GM19463 (cell line): ENCODE measurements around the gene MRFAP1L1.
"Not testable (repeated sequence)": the region's sequence is repeated elsewhere in the genome, so short reads cannot be mapped to it uniquely, and the experiment has no call there.

Experiments used
- ATAC-seq: cut with Tn5 transposase; IDR thresholded peaks from one replicate; pipeline ENCODE4 v1.9.1; 2021; ENCODE audit warnings: mild to moderate bottlenecking, moderate library complexity; ENCODE audit not compliant: unreplicated experiment

MRFAP1L1 gene

GRCh38 chr4:6734165-6734786, 24.6 kb upstream of the MRFAP1L1 start:
- ATAC-seq = no peak

- ATAC-seq = no peak
Measured at GRCh38 chr4:6733358-6734164, 23.9 kb upstream of the MRFAP1L1 start.

- ATAC-seq = no peak
Measured at GRCh38 chr4:6732441-6733357, 23.0 kb upstream of the MRFAP1L1 start.

DNA sequence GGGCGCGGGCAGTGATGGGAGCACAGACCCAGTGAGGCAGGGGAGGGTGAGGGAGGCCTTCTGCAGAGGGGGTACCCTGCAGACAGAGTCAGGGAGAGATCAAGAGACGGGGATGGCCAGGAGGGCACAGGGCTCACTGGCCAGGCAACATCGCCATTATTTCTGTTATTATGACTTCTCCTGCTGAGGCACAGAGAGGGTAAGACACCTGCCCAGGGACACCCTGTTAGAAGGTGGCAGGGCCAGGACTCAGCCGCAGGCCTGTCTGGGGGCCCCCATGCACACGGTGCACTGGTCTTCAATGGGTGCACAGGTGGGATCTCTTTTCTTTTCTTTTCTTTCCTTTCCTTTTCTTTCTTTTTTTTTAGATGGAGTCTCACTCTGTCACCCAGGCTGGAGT, 22.1 kb upstream of the MRFAP1L1 start:
- ATAC-seq = no peak

- ATAC-seq = no peak
Measured at GRCh38 chr4:6731318-6731675, 21.6 kb upstream of the MRFAP1L1 start.

DNA sequence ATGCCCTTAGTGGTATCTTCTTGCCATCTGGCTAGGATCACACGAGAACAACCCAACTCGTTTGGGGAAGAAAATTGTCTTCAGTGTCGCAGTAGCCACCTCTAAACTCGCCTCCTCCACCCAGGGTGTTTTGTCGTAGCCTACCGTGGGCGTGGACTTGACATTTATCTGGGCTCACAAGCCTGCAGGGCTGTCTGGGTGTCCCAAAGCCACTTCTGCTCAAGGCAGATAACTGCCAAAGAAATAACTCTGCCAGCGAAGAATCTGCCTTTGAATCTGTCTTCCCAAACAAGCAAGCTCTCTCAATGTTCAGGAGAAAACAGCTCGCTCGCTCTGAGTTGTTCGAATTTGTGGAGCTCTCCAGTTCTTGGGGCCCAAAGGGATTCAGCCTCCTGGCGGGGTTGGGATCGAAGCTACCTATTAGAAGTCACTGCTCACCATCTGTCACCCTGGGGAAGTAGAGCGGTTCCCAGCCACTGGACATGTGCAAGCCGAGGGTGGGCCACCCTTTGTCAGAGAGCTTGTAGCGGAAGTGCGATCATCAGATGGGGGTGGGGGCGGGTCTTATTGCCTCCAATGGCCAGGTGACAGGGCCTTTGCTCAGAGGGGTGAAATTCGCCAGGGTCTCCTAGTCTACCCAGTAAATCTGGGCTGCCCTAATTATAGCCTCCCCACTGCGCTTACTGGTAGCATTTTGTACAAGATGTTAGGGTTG, 21.1 kb upstream of the MRFAP1L1 start:
- ATAC-seq = no peak

- ATAC-seq = no peak
Measured at GRCh38 chr4:6728320-6729029, 18.8 kb upstream of the MRFAP1L1 start.

DNA sequence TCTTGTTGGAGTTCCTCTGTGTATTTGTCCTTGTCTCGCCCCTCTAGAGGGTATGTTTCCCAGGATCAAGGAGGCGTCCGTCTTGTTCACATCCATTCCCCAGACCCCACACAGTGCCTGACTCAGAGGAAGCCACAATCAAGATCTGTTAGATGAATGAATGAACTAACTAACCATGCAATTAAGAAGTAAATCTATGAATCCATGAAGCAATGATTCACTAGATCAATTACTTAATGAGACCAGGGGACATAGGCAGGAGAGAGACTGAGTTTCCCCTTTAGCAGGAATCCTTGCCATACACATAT, 18.2 kb upstream of the MRFAP1L1 start:
- ATAC-seq = no peak

GRCh38 chr4:6727081-6727942, 17.6 kb upstream of the MRFAP1L1 start:
- ATAC-seq = no peak

DNA sequence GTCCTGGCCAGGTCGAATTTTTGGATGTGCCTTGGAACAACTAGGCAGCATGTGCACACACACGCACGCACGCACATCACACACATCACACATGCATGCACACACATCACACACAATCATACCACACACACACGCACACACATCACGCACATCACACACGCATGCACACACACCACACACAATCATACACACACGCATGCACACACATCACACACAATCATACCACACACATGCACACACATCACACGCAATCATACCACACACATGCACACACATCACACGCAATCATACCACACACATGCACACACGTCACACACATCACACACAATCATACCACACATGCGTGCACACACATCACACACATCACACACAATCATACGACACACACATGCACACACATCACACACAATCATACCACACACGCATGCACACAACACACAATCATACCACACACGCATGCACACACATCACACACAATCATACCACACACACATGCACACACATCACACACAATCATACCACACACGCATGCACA, 15.8 kb upstream of the MRFAP1L1 start:
- ATAC-seq = not testable (repeated sequence)

- no peak for ATAC-seq
Measured at GRCh38 chr4:6724421-6725111, 14.9 kb upstream of the MRFAP1L1 start.

DNA sequence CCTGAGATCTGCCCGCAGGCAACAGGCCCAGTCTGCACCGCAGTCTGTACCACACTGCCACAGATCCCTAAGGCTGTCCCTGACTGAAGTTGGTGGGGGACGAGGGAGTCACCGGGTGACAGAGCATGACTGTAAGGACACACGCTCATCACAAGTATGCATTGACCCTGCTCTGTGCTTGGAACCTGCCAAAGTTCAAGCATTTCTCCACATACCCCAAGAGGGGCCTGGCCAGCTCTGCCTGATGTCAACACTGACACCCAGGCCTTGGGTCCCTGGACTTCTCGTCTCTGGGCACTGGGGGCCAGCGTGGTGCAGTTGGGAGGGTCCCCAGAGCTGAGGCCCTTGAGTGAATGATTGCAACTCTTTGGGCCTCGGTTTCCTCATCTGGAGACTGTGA, 14.2 kb upstream of the MRFAP1L1 start:
- no peak for ATAC-seq

- no peak for ATAC-seq
Measured at GRCh38 chr4:6722891-6723290, 13.2 kb upstream of the MRFAP1L1 start.

DNA sequence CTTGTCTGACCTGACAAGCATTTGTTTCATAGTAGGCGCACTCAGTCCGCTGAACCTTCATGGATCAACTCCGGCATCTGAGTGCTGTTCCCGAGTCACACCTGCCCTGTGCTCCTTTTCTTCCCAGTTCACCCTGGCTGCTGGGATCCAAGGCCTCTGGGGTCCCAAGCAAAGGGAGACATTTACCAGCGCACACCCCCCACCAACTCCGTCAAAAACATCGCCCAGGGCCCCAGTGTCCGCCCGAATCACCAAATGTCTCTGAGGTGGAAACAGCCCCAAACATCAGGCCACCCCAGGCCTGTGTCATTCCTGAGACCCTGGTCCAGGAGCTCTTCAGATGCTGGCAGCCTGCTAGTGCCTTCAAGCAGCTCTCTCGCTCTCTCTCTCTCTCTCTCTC, 11.5 kb upstream of the MRFAP1L1 start:
- no peak for ATAC-seq

- no peak for ATAC-seq
Measured at GRCh38 chr4:6720202-6720699, 10.6 kb upstream of the MRFAP1L1 start.

DNA sequence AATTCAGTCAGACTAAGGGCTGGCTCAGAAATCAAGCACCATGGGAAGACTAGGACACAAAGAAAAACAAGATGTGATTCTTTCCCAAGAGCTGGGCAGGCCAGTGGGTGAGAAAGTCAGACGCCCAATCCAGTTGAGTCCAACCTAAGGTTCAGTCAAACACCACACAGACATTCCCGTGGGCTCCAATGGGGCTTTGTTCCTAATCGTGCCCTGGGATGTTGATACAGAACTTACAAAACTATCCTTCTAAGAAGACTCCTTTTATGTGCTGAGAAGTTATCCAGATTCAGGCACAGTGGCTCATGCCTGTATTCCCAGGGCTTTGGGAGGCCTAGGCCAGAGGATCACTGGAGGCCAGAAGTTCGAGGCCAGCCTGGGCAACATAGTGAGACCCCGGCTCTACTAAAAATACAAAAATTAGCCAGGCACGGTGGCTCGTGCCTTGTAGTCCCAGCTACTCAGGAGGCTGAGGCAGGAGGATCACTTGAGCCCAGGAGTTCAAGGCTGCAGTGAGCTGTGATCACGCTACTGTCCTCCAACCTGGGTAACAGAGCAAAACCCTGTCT, 10.0 kb upstream of the MRFAP1L1 start:
- no peak for ATAC-seq

DNA sequence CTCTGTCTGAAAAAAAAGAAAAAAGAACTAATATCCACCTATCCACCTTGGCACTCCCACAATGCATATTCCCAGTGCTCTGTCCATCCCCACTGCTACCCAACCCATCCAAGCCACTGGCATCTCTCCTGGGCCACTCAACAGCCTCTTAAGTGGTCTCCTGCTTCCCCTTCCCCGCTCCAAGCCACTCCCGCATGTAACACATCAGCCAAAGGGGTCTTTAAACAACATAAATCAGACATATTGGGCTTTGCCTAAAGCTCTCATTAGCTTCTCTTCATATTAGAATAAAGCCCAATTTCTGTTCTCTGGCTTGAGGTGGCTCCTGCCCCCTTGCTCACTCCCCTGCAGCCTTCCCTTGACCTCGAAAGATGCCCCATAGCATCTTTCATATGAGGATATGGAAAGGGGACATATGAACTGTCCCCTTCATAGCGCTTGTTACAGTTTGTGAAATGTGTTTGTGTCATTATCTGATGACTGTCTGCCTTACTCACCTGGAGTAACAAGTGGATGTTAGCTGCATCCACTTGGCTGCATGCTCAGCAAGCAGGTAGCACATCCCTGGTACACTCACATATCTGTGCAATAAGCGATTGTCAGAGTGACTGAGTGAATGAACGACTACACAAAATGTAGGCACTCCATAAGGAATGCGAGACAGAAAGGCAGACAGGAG, 9.4 kb upstream of the MRFAP1L1 start:
- no peak for ATAC-seq
